GM21390 (cell line): ENCODE results near the gene NAT16.
A peak's percentile ranks its signal among the peaks of the same experiment; 100 is the strongest.

Source experiments
- ATAC-seq: cut with Tn5 transposase; IDR thresholded peaks from one replicate; pipeline ENCODE4 v1.9.1; 2021; ENCODE audit not compliant: unreplicated experiment

Gene NAT16

GRCh38 chr7:101172005-101172853 lies 7.9 kb downstream of the NAT16 start:
- no peak for ATAC-seq

GRCh38 chr7:101171442-101171837 lies 8.7 kb downstream of the NAT16 start:
- ATAC-seq, result no peak

GRCh38 chr7:101170617-101171441 lies 9.3 kb downstream of the NAT16 start:
- ATAC-seq, result no peak

GRCh38 chr7:101169838-101170551 lies 10.1 kb downstream of the NAT16 start:
- no peak for ATAC-seq

GRCh38 chr7:101169110-101169837 lies 10.8 kb downstream of the NAT16 start:
- no peak for ATAC-seq

- ATAC-seq, result no peak
These were observed 11.6 kb downstream of the NAT16 start for GRCh38 chr7:101168412-101169049.

GRCh38 chr7:101167645-101168411 lies 12.3 kb downstream of the NAT16 start:
- no peak for ATAC-seq

GRCh38 chr7:101166909-101167644 lies 13.0 kb downstream of the NAT16 start:
- ATAC-seq, result no peak

GRCh38 chr7:101166648-101166908 lies 13.5 kb downstream of the NAT16 start:
- ATAC-seq, result no peak

GRCh38 chr7:101165958-101166647 lies 14.0 kb downstream of the NAT16 start:
- ATAC-seq, result no peak

- peak; percentile 66 for ATAC-seq
These were observed 14.8 kb downstream of the NAT16 start, which contains the start of gene VGF for GRCh38 chr7:101165075-101165957. Gene VGF (minus strand): TSS chr7:101165569. CDS start chr7:101164843, 726 bp downstream.

- ATAC-seq, result no peak
These were observed 15.8 kb downstream of the NAT16 start for GRCh38 chr7:101164071-101164840.

- no peak for ATAC-seq
These were observed 16.6 kb downstream of the NAT16 start for GRCh38 chr7:101163279-101164070.

- no peak for ATAC-seq
These were observed 17.4 kb downstream of the NAT16 start for GRCh38 chr7:101162551-101163278.
